Measurements from ENCODE around the gene ADD1. TPM values are rescaled to one million over a fixed set of nuclear protein-coding genes. Genes with fewer than 3 reads are reported as not detected.
A peak's percentile ranks its signal among the peaks of the same experiment; 100 is the strongest.

ADD1 gene
- total and polyA plus RNA-seq, 2 of the 13 experiments (the other 11 are each of a cell fraction or from before 2014, with no cell fraction given): 73.9 to 122 TPM

DNA sequence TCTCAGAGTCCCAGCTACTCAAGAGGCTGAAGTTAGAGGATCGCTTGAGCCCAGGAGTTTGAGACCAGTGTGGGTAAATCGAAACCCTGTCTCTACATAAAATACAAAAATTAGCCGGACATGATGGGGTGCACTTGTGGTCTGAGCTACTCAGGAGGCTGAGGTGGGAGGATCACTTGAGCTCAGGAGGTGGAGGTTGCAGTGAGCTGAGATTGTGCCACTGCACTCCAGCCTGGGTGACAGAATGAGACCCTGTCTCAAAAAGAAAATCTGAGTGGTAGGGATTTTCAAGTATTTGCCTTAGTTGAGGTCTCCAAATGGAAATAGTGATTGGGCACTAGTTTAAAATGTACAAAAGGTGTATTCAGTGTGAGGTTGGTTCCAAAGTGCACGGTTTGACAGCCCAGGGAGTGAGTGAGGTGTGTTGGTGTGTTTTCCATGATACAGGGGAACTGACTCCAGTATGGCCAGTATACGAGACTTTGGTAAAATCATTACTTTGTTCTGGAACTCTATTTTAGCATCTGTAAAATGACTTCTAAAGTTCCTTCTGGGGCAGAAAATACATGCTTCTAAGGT lies 13.8 kb downstream of the ADD1 start (continued):
- TF ChIP-seq ZNF598 (CRISPR knock-in tag; IDR thresholded peaks at IDR 0.05; ENCODE audit: borderline replicate concordance): no peak
- TF ChIP-seq ZNF275 (CRISPR knock-in tag; IDR thresholded peaks at IDR 0.05; ENCODE audit: borderline replicate concordance): no peak
- TF ChIP-seq, protein P1, sequence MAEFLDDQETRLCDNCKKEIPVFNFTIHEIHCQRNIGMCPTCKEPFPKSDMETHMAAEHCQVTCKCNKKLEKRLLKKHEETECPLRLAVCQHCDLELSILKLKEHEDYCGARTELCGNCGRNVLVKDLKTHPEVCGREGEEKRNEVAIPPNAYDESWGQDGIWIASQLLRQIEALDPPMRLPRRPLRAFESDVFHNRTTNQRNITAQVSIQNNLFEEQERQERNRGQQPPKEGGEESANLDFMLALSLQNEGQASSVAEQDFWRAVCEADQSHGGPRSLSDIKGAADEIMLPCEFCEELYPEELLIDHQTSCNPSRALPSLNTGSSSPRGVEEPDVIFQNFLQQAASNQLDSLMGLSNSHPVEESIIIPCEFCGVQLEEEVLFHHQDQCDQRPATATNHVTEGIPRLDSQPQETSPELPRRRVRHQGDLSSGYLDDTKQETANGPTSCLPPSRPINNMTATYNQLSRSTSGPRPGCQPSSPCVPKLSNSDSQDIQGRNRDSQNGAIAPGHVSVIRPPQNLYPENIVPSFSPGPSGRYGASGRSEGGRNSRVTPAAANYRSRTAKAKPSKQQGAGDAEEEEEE (CRISPR knock-in tag; IDR thresholded peaks at IDR 0.05; ENCODE audit: borderline replicate concordance): no peak
- peak; percentile 42; the same call in 1 of the 2 replicates for TF ChIP-seq GATAD2A (CRISPR knock-in tag; IDR thresholded peaks at IDR 0.05)
- no peak for TF ChIP-seq TAF1 (CRISPR knock-in tag; IDR thresholded peaks at IDR 0.05)
- no peak for TF ChIP-seq CSRNP1 (CRISPR knock-in tag; IDR thresholded peaks at IDR 0.05)
- TF ChIP-seq ZBTB14 (CRISPR knock-in tag; IDR thresholded peaks at IDR 0.05): no peak
- peak; percentile 80; the same call in 1 of the 3 replicates for TF ChIP-seq MXI1 (IDR thresholded peaks at IDR 0.05; ENCODE audit: borderline replicate concordance, low read depth, low read length)
- no peak for TF ChIP-seq ZNF772 (CRISPR knock-in tag; IDR thresholded peaks at IDR 0.05)
- no peak for TF ChIP-seq ZNF75D (CRISPR knock-in tag; IDR thresholded peaks at IDR 0.05; ENCODE audit: borderline replicate concordance)
- no peak for TF ChIP-seq TFAP4 (IDR thresholded peaks at IDR 0.05; ENCODE audit: borderline replicate concordance, low read depth)
- TF ChIP-seq JUN (CRISPR knock-in tag; IDR thresholded peaks at IDR 0.05): no peak
- TF ChIP-seq ZBTB3 (CRISPR knock-in tag; IDR thresholded peaks at IDR 0.05; ENCODE audit: borderline replicate concordance, low read depth): no peak
- no peak for TF ChIP-seq ZNF678 (CRISPR knock-in tag; IDR thresholded peaks at IDR 0.05)
- no peak for TF ChIP-seq ZNF501 (CRISPR knock-in tag; IDR thresholded peaks at IDR 0.05)
- TF ChIP-seq ZNF773 (CRISPR knock-in tag; IDR thresholded peaks at IDR 0.05; ENCODE audit: borderline replicate concordance): no peak
- TF ChIP-seq CENPT (CRISPR knock-in tag; IDR thresholded peaks at IDR 0.05; ENCODE audit: low read depth): no peak
- no peak for TF ChIP-seq SSRP1 (CRISPR knock-in tag; IDR thresholded peaks at IDR 0.05)
- TF ChIP-seq ZNF709 (CRISPR knock-in tag; IDR thresholded peaks at IDR 0.05): no peak
- TF ChIP-seq NFE2 (CRISPR knock-in tag; IDR thresholded peaks at IDR 0.05): no peak
